HepG2 (cell line): ENCODE measurements around the gene MRPL34. TPM values are rescaled to one million over a fixed set of nuclear protein-coding genes. Genes with fewer than 3 reads are reported as not detected.

ENCODE experiments used
- GZF1 ChIP-seq: sonication (generic); formaldehyde crosslinking; IDR thresholded peaks from 2 replicates; pipeline ENCODE4 v1.5.1; 2020; ENCODE audit warnings: mild to moderate bottlenecking, missing genetic modification reagents
- HNF1A ChIP-seq, 2 experiments: sonication (generic) in 1 of 2; formaldehyde crosslinking in 1 of 2; IDR thresholded peaks; 2 replicates each; pipeline versions ENCODE4 v1.4.0 to v1.6.1; 2016 to 2020; ENCODE audit warnings: borderline replicate concordance in 1 of 2, low read depth in 1 of 2, mild to moderate bottlenecking in 1 of 2, missing genetic modification reagents in 1 of 2
- NFATC3 ChIP-seq: sonication (generic); formaldehyde crosslinking; IDR thresholded peaks from 2 replicates; pipeline ENCODE4 v1.5.1; 2020; ENCODE audit warnings: mild to moderate bottlenecking, missing genetic modification reagents
- PHF8 ChIP-seq: sonication (generic); formaldehyde crosslinking; IDR thresholded peaks from 2 replicates; pipeline ENCODE4 v1.5.0; 2020; ENCODE audit warnings: missing genetic modification reagents
- PLSCR1 ChIP-seq: sonication (generic); formaldehyde crosslinking; IDR thresholded peaks from 2 replicates; pipeline ENCODE4 v1.5.0; 2020; ENCODE audit warnings: missing genetic modification reagents, mild to moderate bottlenecking, borderline replicate concordance
- RARA ChIP-seq: IDR thresholded peaks from 2 replicates; pipeline ENCODE4 v1.6.1; 2016; ENCODE audit warnings: missing genetic modification reagents, missing compliant biosample characterization
- STAG1 ChIP-seq: sonication (generic); formaldehyde crosslinking; IDR thresholded peaks from 2 replicates; pipeline ENCODE4 v1.4.0; 2020; ENCODE audit warnings: missing genetic modification reagents
- TAF1 ChIP-seq: sonication (generic); formaldehyde crosslinking; IDR thresholded peaks from 2 replicates; pipeline ENCODE4 v1.4.0; 2020; ENCODE audit warnings: missing genetic modification reagents
- TAF15 ChIP-seq: fragments of 200-400 bp; formaldehyde crosslinking; IDR thresholded peaks from one replicate; pipeline ENCODE4 v1.6.1; 2018; ENCODE audit warnings: mild to moderate bottlenecking, low read depth, low read length; ENCODE audit not compliant: poor library complexity, severe bottlenecking
- ZBTB20 ChIP-seq: sonication (generic); formaldehyde crosslinking; IDR thresholded peaks from 2 replicates; pipeline ENCODE4 v1.8.1; 2023; ENCODE audit warnings: missing genetic modification reagents, low read depth, mild to moderate bottlenecking, borderline replicate concordance
- ZBTB40 ChIP-seq, 2 experiments: fragments of 450-650 bp in 1 of 2; sonication (generic) in 1 of 2; formaldehyde crosslinking in 1 of 2; IDR thresholded peaks; 2 replicates each; pipeline versions ENCODE4 v1.6.1 to v1.8.0; 2016 to 2022; ENCODE audit warnings: antibody characterized with exemption in 1 of 2, mild to moderate bottlenecking in 1 of 2, missing genetic modification reagents in 1 of 2
- ZNF230 ChIP-seq: sonication (generic); formaldehyde crosslinking; IDR thresholded peaks from 2 replicates; pipeline ENCODE4 v1.4.0; 2020; ENCODE audit warnings: mild to moderate bottlenecking, missing genetic modification reagents
- ZNF3 ChIP-seq: IDR thresholded peaks from 2 replicates; pipeline ENCODE4 v1.7.0; 2017; ENCODE audit warnings: inconsistent platforms
- ZNF580 ChIP-seq: IDR thresholded peaks from 2 replicates; pipeline ENCODE4 v1.6.1; 2016; ENCODE audit warnings: low read depth, borderline replicate concordance
- polyA plus RNA-seq, 8 experiments: library from polyadenylated mRNA; depleted of rRNA in 3 of 8; stranded (reverse) in 7 of 8; unstranded in 1 of 8; fragments of >200 nt; fragmentation: Illumina TruSeq in 4 of 8; extraction: Trizol in 4 of 8; gene quantifications; 2 replicates each; pipeline versions ENCODE4 v1.2.1 to v1.2.3, GENCODE V29; 2011 to 2016; ENCODE audit warnings: low read depth in 4 of 8, missing spikeins in 1 of 8, mixed read lengths in 1 of 8; ENCODE audit not compliant: insufficient read depth in 1 of 8
- total RNA-seq, 5 experiments: library from RNA; depleted of rRNA; stranded (reverse); fragments of >200 nt; fragmentation: Illumina TruSeq; extraction: Trizol; gene quantifications; 2 replicates each; pipeline ENCODE4 v1.2.3, GENCODE V29; 2016; ENCODE audit warnings: low read depth in 1 of 5

Gene MRPL34
- total and polyA plus RNA-seq, 2 of the 13 experiments (the other 11 are each of a cell fraction or from before 2014, with no cell fraction given) = 74.0 to 77.3 TPM

GRCh38 chr19:17309198-17309964 lies 3.7 kb downstream of the MRPL34 start, which contains the start of gene DDA1 (continued):
- TF ChIP-seq ZBTB40 (IDR thresholded peaks at IDR 0.05) = peak; percentile 43
- TF ChIP-seq ZBTB40 (CRISPR knock-in tag; IDR thresholded peaks at IDR 0.05) = peak; percentile 24; the same call in 1 of the 2 replicates
- TF ChIP-seq TAF15 = no peak
- TF ChIP-seq RARA (CRISPR knock-in tag) = no peak
- TF ChIP-seq GZF1 (CRISPR knock-in tag) = no peak
- no peak for TF ChIP-seq STAG1 (CRISPR knock-in tag)
- TF ChIP-seq TAF1 (CRISPR knock-in tag) = peak; percentile 73
- no peak; the same call in 1 of the 2 replicates for TF ChIP-seq ZNF230 (CRISPR knock-in tag)
- no peak for TF ChIP-seq ZNF580 (CRISPR knock-in tag)
- TF ChIP-seq HNF1A (IDR thresholded peaks at IDR 0.05; ENCODE audit: low read depth) = no peak
- no peak for TF ChIP-seq HNF1A (CRISPR knock-in tag; IDR thresholded peaks at IDR 0.05; ENCODE audit: borderline replicate concordance)
- TF ChIP-seq PLSCR1 (CRISPR knock-in tag) = no peak
- TF ChIP-seq ZBTB20 = peak; percentile 58; the same call in 1 of the 2 replicates
- TF ChIP-seq NFATC3 = no peak
- no peak for TF ChIP-seq ZNF3 (CRISPR knock-in tag)
- TF ChIP-seq PHF8 (CRISPR knock-in tag) = peak; percentile 79
